NCI-H226 (cell line): ENCODE data around the gene SS18.

ENCODE experiments used
- DNase-seq: peaks from one replicate; pipeline ENCODE4 v3.0.0-alpha.2; 2015

The SS18 gene

DNA sequence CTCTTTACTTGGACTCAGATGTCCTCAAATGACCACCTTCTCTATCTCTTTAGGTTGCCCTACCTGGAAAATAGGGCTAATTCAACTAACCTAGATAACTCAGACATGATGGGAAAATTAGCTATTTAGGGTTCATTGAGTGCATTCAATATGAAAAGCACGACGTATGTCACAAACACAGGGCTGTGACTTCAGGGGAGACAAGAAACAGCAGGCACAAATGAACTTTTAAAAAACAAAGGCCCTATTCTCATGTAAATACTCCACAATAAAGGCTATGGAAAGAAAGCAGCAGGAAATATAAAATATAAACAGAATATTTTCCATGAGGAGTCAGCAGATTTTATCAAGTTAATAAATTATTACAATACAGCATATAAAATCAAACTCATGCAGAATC, 97.8 kb downstream of the SS18 start:
- DNase-seq, result no peak

DNA sequence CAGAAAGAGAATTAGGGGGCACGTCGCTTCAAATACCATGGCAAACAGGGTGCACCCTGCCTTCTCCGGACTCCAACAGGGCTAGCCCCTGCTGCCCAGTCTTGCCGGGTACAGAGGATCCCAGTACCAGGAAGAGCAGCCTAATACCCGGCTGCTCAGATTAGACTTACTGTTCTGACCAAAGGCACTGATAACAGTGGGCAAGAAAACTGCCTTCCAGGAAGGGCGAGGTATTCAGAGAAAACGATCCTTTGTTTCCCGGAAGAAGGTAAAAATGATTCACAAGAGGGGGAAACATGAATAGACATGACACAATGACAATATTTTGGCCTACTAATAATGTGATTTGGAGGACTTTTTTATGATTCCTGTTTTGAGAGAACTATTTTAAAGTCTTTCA, 99.9 kb downstream of the SS18 start:
- no peak for DNase-seq

DNA sequence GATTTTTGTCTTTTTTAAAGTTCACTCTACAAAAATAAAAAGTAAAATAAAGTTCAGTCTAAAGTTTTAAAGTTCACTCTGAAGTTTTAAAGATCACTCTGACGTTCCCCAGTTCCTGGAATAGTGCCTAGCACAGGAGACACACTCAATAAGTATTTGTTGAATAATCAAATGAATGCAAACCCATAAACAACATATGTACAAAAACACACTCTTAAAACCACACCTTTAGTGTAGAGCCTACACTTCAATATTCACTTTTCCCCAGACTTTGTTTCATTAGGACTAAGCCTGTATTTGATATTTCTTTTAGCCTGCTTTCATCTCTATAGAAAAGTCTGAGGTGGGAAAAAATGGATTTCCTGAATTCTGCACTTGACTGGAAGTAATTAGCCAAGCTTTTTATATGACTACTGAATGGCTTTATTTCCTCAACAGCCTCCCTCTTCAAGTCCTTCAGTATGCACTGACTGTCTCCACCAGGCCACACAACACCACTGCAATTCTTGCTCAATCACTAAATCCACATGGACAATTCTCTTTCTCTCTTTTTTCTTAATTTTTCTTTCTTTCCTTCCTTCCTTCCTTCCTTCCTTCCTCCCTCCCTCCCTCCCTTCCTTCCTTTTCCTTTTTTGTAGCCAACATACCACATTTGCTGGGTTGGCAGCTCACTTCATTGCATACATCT, 104.6 kb downstream of the SS18 start:
- DNase-seq, result no peak

DNA sequence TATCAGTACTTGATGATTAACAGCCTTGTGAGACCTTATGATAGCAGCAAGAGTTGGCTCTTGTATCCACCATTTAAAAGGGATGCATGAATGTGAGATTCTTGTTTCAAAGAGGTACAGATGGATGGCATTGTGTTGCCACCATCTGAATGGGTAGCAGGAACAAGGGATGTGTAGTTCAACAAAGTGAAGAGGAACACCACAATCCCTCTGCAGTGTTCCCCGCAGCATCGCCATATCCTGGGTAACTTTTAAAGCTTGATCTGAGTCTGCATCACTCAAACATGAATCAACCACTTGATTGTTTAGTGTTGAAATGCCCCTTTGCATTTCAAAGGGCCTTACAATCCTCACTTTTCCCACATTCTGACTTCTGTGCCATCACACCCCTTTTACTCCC, 106.7 kb downstream of the SS18 start:
- DNase-seq, result no peak

DNA sequence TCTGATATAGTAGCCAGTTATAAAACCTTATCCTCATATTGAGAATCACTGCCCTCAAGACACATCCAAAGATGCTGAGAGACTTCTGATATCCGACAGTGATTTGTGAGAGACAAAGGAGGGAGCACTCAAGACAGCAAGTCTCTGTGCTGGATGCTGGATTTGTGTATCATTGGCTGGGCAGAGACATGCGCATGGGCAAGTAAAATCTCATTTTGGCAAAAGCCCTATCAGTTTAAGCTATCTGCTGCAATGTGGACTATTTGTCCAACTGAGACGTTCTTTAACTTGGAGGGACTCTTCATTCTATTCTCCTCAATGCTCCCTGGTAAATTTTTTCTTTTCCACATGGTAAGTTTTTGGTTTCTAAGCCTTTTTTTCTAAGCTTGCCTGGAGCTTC, 107.5 kb downstream of the SS18 start:
- no peak for DNase-seq

DNA sequence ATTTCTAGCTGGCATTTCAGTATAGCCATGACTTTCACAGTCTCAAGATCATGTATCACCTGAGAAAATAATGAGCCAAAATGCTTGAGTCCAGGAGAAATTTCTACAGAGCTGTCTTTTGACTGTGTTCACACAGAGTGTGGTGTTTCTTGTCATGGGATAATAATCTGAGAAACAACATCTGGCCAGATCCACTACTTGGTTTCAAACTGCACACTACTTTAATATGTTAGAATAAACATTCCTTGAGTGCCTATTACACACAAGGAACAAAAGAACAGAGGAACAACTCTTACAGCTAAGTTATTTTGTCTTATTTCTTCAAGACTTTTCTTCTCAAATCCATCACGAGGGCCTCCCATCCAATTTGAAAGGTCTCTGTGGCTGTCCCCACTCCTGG, 108.3 kb downstream of the SS18 start:
- no peak for DNase-seq

DNA sequence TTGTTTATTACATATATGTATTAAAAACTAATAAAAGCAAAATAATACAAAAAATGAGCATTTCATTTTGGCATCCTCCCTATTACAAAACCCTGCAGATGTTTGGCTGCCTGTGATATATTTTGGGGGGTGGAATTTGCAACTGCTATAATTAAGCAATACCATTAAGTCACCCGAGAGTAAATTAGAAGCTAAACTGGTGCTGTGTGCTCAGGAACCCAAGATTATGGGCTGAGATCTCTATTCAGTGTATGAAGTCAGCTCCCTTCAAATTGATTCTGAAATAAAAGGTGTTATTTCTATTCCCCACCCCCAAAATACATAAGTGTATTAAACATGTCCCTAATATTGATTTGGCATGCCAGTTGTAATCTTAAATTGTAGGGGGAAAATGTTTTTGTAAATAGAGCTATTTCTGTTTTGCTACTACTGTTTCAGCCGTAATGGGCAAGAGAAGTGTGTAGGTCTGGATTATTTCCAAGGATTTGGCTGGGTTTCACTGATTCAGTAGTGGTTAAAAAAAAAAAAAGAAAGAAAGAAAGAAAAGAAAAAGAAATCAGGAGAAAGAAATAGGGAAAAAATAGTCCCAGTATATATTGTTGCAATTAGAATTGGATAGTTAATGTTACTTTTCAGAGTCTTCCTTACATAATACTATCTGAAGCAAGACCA, 110.9 kb downstream of the SS18 start:
- no peak for DNase-seq

DNA sequence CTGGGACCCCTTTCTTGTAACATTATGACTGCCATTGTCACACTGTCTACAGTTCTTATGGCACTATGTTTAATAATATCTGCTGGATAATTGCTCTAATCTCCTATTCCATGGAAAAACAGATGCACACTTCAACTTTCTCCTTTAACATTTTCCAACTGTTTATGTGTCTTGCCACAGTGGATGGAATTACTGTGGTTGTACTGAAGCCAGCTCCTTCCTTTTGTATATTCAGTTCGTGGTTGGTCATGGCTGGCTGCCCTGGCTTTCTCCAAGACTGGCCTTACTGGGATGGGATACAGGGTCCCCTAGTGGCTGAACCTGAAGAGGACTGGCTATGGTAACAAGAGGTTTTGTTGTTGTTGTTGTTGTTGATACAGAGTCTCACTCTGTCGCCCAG, 113.9 kb downstream of the SS18 start:
- no peak for DNase-seq

DNA sequence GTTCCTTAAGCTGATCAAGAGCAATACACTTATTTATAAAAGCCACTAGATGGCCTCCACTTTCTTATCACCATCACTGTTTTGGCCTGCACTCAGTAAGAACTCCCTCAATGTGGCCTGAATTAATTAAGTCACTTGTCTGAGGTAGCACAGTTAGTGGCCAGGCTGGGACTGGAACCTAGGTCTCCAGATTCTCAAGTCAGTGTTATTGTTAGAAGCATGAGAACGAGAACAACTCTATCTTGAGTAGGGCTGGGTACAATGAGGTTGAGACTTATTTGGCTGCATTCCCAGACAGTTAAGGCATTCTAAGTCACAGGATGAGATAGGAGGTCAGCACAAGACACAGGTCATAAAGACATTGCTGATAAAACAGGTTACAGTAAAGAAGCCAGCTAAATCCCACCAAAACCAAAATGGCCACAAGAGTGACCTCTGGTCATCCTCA, 115.8 kb downstream of the SS18 start:
- no peak for DNase-seq
